Skin of body (tissue), 2 donors: ENCODE results near the gene HACD4. TPM values are rescaled to one million over a fixed set of nuclear protein-coding genes. Genes with fewer than 3 reads are reported as not detected.
"Not testable (repeated sequence)": the region's sequence is repeated elsewhere in the genome, so short reads cannot be mapped to it uniquely, and the experiment has no call there.

Experiments used
- DNase-seq: peaks from one replicate; lab custom pipeline; 2025; lab: John Stamatoyannopoulos, UW
- total RNA-seq: library from RNA; depleted of rRNA; stranded (reverse); fragments of >200 nt; gene quantifications from one replicate; pipeline ENCODE4 v1.2.3, GENCODE V29; 2014

The HACD4 gene
- total RNA-seq, 1 donor from 2014 or later = 4.7 TPM

GRCh38 chr9:21016701-21017491 lies 14.5 kb downstream of the HACD4 start:
- no peak for DNase-seq

DNA sequence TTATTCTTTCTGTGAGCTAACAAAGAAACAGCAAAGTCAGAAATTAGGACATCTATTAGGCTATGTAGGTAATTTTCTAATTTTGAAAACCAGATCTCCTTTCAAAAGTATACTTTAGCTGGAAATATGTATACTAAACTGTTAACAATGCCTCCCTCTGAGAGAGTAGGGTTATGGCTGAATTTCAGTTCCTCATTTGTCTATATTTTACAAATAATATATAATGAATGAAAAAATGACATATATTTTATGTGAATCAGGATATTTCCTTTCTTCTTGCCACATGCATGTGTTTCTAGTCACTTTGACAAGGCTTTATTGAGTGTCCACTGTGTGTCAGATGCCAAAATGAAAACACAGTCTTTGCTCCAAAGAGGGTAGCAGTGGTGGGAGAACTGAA lies 15.4 kb downstream of the HACD4 start:
- no peak for DNase-seq

- no peak for DNase-seq
These were observed 16.2 kb downstream of the HACD4 start for GRCh38 chr9:21015129-21015815.

DNA sequence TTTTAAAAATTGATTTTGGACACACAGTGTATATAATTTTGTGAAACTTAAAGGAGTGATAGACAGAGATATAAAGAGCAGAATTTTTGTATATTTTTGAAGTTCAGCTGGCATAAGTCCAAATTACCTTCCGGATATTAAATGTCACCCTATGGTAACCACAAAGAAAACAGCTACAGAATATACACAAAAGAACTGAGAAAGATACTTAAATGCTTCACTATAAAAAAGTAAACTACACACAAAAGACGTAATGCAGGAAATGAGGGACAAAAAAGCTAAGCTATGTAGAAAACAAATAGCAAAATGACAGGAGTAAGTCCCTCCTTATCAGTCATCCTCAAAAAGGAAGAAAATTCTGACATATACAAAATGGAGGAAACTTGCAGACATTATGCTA lies 29.4 kb downstream of the HACD4 start:
- DNase-seq = no peak

DNA sequence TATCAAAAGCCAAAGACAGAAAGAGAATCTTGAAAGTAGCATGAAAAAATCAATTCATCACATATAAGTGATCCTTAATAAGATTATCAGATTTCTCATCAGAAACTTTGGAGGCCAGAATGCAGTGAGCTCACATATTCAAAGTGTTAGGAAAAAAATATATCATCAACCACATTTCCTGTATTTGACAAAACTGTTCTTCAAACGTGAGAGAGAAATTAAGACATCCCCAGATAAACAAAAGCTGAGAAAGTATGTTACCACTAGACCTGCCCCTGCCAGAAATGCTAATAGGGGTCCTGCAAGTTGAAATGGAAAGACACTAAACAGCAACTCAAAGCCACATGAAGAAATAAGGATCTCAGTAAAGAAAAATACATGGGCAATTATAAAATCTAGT lies 29.9 kb downstream of the HACD4 start:
- DNase-seq = no peak

DNA sequence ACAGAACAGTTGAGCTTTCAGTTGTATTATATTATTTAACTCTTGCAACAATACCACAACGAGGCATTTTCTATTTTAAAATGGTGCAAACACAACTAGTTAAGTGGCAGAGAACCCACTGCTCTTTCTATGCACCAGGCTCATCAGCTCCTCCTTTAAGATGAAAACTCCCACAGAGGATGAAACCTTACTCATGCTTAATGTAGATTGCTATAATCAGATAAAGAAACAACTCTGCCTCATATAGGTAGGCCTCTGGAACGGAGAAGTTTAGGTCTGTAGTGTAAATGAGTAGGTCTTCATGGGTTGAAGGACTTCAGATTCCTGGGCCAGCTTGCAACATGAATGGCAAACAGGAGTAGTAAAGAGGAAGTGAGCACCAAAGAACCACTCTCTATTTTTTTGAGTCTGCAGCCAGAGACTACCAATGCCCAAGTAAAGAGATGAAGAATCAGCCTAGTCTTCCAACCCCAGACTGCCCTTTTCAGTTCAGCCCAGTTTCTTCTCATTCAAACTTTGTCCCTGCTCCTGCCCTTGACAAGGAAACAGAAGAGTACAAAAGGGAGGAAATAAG lies 33.9 kb downstream of the HACD4 start:
- DNase-seq = no peak

DNA sequence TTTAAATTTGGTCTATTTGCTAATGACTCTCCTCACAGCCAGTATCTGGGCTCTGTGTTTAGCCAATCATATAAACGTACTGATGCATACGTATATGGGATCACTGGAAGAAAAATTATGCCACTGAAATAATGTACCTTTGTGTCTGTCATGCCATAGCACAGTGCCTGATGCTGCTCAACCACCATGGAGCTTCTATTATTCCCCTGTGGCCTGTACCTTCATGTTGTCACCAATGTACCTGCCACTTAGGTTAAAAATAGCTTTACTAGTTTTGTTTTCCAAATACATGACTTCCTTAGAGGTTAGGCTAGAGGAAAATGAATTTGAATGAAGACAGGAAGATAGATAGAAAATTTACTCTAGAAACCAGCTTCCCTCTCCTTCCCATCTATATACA lies 34.6 kb downstream of the HACD4 start:
- no peak for DNase-seq

GRCh38 chr9:20995616-20996015 lies 35.8 kb downstream of the HACD4 start:
- no peak for DNase-seq

DNA sequence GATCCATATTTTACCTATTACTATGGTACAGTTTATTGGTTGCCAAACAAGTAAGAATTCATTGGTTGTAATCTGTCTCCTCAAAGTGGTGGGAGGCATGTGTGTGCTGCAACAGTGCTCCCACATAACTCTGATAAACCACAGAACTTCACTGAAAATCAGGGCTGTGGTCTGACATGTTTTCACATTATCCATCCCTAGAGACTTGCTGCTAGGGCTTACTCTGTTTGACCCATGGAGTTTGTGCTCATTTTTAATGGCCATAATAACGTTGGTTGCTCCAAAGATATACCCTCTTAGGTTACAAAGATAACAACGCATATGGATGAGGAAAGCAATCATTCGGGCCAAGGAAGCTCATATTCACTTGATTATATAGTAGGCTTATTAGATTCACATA lies 37.0 kb downstream of the HACD4 start:
- DNase-seq = no peak

- no peak for DNase-seq
These were observed 40.6 kb downstream of the HACD4 start for GRCh38 chr9:20990867-20991266.

DNA sequence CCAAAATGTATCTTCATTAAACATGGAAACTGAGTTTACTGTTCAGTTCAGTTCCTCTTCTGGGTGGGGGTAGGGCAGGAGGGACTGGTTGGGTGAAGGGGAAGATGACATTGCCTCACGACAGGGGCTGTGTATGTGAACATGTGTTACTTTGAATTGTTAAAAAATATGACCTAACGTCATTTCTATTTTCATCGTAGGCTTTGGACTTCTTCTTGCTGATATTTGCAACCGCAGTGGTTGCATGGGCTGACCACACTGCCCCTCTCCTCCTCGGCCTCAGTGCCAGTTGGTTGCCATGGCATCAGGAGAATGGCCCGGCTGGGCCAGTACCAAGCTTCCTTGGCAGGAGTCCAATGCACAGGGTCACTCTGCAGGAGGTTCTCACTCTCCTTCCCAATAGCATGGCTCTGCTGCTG lies 41.5 kb downstream of the HACD4 start:
- DNase-seq = no peak

GRCh38 chr9:20988671-20989315 lies 42.6 kb downstream of the HACD4 start:
- DNase-seq = no peak

- no peak for DNase-seq
These were observed 43.4 kb downstream of the HACD4 start for GRCh38 chr9:20988061-20988460.

- DNase-seq = no peak
These were observed 43.9 kb downstream of the HACD4 start for GRCh38 chr9:20987521-20987920.

DNA sequence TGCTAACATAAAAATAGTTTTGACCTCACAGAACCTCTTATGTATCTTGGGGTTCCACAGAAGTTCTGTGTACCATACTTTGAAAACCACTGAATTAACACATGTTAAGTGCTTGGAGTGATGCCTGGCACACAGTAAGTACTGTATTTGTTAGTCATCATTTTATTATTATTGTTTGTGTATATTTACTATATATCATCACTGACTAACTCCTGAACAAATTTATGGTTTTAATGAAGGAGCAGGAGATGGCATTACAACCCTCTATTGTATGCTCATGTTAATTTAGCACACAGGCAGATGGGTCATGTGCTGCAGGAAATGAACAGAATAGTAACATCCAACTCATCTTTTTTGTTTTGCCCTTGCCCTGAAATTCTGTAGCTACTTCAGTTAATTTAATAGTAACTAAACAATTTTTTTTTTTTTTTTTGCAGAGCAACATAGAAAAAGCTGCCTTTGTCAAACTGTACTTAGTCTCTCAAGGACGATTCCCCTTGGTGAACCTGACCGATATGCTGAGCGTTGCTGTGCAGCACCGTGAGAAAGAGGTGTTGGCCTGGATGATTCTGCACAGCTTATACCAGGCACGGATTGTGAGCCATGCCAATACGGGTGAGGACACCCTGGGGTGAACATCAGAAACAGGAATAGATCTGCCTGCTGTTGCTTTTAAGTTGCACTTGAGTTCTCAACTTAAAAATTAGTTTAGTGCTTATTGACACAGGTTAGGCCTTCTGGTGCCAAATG lies 45.4 kb downstream of the HACD4 start:
- no peak for DNase-seq

DNA sequence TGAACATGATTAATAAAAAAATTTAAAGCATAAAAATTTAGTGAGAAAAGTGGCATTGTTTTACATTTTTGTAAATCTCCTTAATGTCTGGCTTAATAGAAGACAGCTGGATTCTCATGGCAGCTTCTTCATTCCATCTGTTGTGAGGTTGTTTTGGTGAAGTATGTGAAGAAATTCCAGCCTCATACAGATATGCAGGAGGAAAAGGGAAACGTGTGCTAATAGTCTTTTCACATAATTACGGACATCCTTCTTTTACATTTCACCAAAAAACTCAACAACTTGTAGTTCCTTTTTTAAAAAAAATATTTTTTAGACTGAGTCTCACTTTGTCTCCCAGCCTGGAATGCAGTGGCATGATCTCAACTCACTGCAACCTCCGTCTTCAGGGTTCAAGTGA lies 46.9 kb downstream of the HACD4 start:
- no peak for DNase-seq

DNA sequence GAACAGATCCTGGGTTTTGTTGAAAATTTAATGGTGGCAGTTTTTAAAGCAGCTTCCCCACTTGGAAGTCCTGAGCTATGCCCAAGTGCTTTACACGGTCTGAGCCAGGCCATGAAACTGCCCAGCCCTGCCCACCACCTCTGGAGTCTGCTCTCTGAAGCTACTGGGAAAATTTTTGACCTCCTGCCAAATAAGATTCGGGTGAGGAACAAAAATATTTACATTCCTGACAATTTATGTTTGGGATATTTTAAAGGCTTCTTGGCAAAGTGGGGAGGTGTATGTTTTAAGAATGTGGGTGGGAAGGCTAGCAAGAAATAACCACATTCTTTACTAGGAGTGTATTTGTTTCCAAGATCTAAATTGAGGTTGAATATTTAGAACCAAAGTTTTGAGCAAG lies 50.0 kb downstream of the HACD4 start:
- no peak for DNase-seq

GRCh38 chr9:20980832-20981455 lies 50.5 kb downstream of the HACD4 start:
- DNase-seq = no peak

DNA sequence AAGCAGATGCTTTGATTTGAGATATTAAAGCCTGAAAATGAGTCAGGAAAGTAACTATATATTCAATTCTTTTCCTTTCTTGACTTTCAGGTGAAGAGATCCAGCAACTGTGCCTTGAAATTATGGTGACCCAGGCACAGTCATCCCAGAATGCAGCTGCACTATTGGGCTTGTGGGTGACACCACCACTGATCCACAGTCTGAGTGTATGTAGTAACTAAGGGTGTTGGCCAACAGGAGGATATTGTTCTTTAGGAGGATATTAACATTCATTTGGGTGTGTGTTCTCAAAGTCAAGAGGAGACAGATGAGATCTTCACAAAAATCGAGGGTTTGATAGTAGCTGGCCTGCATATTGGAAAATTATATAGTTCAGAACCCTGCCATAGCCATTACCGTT lies 53.2 kb downstream of the HACD4 start:
- no peak for DNase-seq

GRCh38 chr9:20974191-20974938 lies 57.1 kb downstream of the HACD4 start:
- DNase-seq = not testable (repeated sequence)
